ENCODE data around the gene BFSP1.

Gene BFSP1

GRCh38 chr20:17473659-17474058 lies 57.5 kb downstream of the BFSP1 start:
- no peak for FAIRE-seq
- TF ChIP-seq CTCF (IDR thresholded peaks at IDR 0.05; ENCODE audit: insufficient read depth, missing control alignments) = no peak
- DNase-seq (ENCODE audit: insufficient read length, low spot score) = no peak

GRCh38 chr20:17471606-17472187 lies 59.5 kb downstream of the BFSP1 start:
- no peak for DNase-seq (ENCODE audit: insufficient read length, low spot score)
- no peak for FAIRE-seq
- TF ChIP-seq CTCF (IDR thresholded peaks at IDR 0.05; ENCODE audit: insufficient read depth, missing control alignments) = no peak

- TF ChIP-seq CTCF (IDR thresholded peaks at IDR 0.05; ENCODE audit: insufficient read depth, missing control alignments) = no peak
- FAIRE-seq (no peak), DNase-seq (ENCODE audit: insufficient read length, low spot score) (no peak)
Observed at GRCh38 chr20:17470973-17471372, 60.2 kb downstream of the BFSP1 start.

GRCh38 chr20:17470521-17470920 lies 60.7 kb downstream of the BFSP1 start:
- TF ChIP-seq CTCF (IDR thresholded peaks at IDR 0.05; ENCODE audit: insufficient read depth, missing control alignments) = no peak
- FAIRE-seq = no peak
- DNase-seq (ENCODE audit: insufficient read length, low spot score) = no peak

GRCh38 chr20:17469246-17470030 lies 61.7 kb downstream of the BFSP1 start:
- DNase-seq (ENCODE audit: insufficient read length, low spot score) (no peak), FAIRE-seq (no peak)
- no peak for TF ChIP-seq CTCF (IDR thresholded peaks at IDR 0.05; ENCODE audit: insufficient read depth, missing control alignments)

- TF ChIP-seq CTCF (IDR thresholded peaks at IDR 0.05; ENCODE audit: insufficient read depth, missing control alignments) = no peak
- FAIRE-seq = no peak
- DNase-seq (ENCODE audit: insufficient read length, low spot score) = no peak
Observed at GRCh38 chr20:17468073-17468840, 62.9 kb downstream of the BFSP1 start.
